Measurements from ENCODE around the gene CYBA. TPM values are rescaled to one million over a fixed set of nuclear protein-coding genes. Genes with fewer than 3 reads are reported as not detected.

CYBA gene
- total and polyA plus RNA-seq, 9 of the 15 experiments (the other 6 are each of a cell fraction or from before 2014, with no cell fraction given) = 0.34 to 683 (median 93.0) TPM

DNA sequence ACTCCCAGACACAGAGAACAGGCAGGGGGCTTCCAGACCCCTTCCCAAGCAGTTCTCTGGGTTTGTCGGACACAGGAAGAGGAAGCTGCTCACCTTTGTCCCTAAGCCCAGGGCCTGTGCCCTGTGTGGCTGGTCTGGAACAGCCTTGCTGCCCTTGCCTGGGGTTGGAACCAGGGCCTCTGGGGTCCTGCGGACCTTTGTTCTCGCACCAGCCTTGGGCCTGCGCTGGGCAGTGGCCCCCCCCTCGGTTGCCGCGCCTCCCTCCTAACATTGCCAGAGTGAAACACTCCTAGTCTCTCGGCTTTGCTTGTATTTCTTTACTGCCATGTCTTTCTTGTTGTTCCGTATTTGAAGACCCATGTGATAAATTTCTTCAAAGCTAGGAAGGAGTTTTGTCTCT lies 21.0 kb downstream of the CYBA start:
- Histone ChIP-seq H3K9me3 (replicated peaks; ENCODE audit: control insufficient read depth, insufficient read depth, low read depth, low read length) (no peaks in the 10 kb centered on the region), H3K79me2 (ENCODE audit: control insufficient read depth, insufficient read depth, low read length) (no peaks in the 10 kb centered on the region), H3K27me3 (ENCODE audit: control insufficient read depth in 2 of 2, insufficient read depth in 2 of 2, low read length in 2 of 2) (no peaks in the 10 kb centered on the region), H3K4me3 (no peak overlapping the region), H3K36me3 (ENCODE audit: control insufficient read depth, insufficient read depth, low read length) (peaks cover 82% of the 10 kb centered on the region), H4K20me1 (replicated peaks; ENCODE audit: control insufficient read depth, insufficient read depth, low read length) (peaks cover 6% of the 10 kb centered on the region; the same call in 1 of the 2 replicates), H3K4me2 (ENCODE audit: insufficient read depth, low read length) (no peak overlapping the region), H2AFZ (ENCODE audit: low read depth, low read length) (no peak overlapping the region), H3K4me1 (replicated peaks in 1 of 2; ENCODE audit: control insufficient read depth in 2 of 2, insufficient read depth in 2 of 2, low read length in 2 of 2) (peaks cover 19 to 59% of the 10 kb centered on the region in 2 experiments), H3K27ac (ENCODE audit: extremely low read depth, low read depth, low read length) (no peak overlapping the region), H3K9me1 (ENCODE audit: control insufficient read depth, insufficient read depth, low read length) (no peaks in the 10 kb centered on the region), H3K9ac (ENCODE audit: insufficient read depth in 1 of 2, low read depth in 2 of 2, low read length in 2 of 2) (peak overlapping the region in 1 of 2 experiments; percentile 73; a peak in 2 of 4 replicates)
- BruUV-seq (replicated peaks) = no TSS peak
- FAIRE-seq (no peak), DNase-seq (ENCODE audit: extremely low read depth in 1 of 4, low spot score in 3 of 4) (no peak), ATAC-seq (no peak)
- POLR2A ChIA-PET = interaction anchor here (0.6 to 2.3 kb wide), 2 partner anchors 9 to 14 kb away, joined by 3 to 12 read pairs; partner anchors contain the start of gene IL17C
- intact Hi-C loops (cut with micrococcal nuclease) (loop anchor here (5.0 kb wide), 1 partner anchor 57 kb away; the partner anchor contains the start of gene SNAI3), in situ Hi-C loops (cut with MboI) (no loop called here)
- CTCF ChIA-PET (ENCODE audit: low intra/inter-chr PET ratio) = no interaction called here
- TF ChIP-seq U2AF1 (optimal IDR thresholded peaks at IDR 0.05; ENCODE audit: low read depth, low read length) (no peak), TSC22D4 (tag; IDR thresholded peaks at IDR 0.05) (no peak), ZBTB26 (CRISPR knock-in tag; IDR thresholded peaks at IDR 0.05) (no peak), ZNF280B (CRISPR knock-in tag; IDR thresholded peaks at IDR 0.05) (no peak), ZNF12 (CRISPR knock-in tag; IDR thresholded peaks at IDR 0.05) (no peak), DMBX1 (CRISPR knock-in tag; IDR thresholded peaks at IDR 0.05; ENCODE audit: borderline replicate concordance) (no peak), TFAM (CRISPR knock-in tag; conservative IDR thresholded peaks at IDR 0.05) (no peak), PRMT5 (CRISPR knock-in tag; IDR thresholded peaks at IDR 0.05) (no peak), SRSF7 (optimal IDR thresholded peaks at IDR 0.05; ENCODE audit: low read depth, low read length) (no peak)
- TF ChIP-seq, protein P1, sequence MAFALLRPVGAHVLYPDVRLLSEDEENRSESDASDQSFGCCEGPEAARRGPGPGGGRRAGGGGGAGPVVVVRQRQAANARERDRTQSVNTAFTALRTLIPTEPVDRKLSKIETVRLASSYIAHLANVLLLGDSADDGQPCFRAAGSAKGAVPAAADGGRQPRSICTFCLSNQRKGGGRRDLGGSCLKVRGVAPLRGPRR (CRISPR knock-in tag; IDR thresholded peaks at IDR 0.05) = no peak
- TF ChIP-seq, protein P2, sequence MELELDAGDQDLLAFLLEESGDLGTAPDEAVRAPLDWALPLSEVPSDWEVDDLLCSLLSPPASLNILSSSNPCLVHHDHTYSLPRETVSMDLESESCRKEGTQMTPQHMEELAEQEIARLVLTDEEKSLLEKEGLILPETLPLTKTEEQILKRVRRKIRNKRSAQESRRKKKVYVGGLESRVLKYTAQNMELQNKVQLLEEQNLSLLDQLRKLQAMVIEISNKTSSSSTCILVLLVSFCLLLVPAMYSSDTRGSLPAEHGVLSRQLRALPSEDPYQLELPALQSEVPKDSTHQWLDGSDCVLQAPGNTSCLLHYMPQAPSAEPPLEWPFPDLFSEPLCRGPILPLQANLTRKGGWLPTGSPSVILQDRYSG (tag; conservative IDR thresholded peaks at IDR 0.05; ENCODE audit: low read depth) = no peak
- WGBS (ENCODE audit: insufficient coverage, low coverage, missing lambda C conversion rate) = 82% methylated on average over 9 of the region's 9 CpGs
